GM12801 (cell line): Measurements from ENCODE around the gene FOXL3.

Experiments
- CTCF ChIP-seq: IDR thresholded peaks from one replicate; pipeline ENCODE4 v1.5.1; 2011; ENCODE audit warnings: control low read depth; ENCODE audit not compliant: insufficient read length; ENCODE audit errors: extremely low read depth

Gene FOXL3

GRCh38 chr7:298375-298702 is 8.4 kb downstream of the FOXL3 start:
- no peak for TF ChIP-seq CTCF

GRCh38 chr7:298743-299142 is 8.8 kb downstream of the FOXL3 start:
- TF ChIP-seq CTCF, result no peak

GRCh38 chr7:299169-299568 is 9.2 kb downstream of the FOXL3 start:
- TF ChIP-seq CTCF, result no peak

GRCh38 chr7:299628-300027 is 9.7 kb downstream of the FOXL3 start:
- TF ChIP-seq CTCF, result no peak

- no peak for TF ChIP-seq CTCF
These were observed 10.1 kb downstream of the FOXL3 start for GRCh38 chr7:300048-300447.

- TF ChIP-seq CTCF, result no peak
These were observed 10.7 kb downstream of the FOXL3 start for GRCh38 chr7:300546-301290.

- no peak for TF ChIP-seq CTCF
These were observed 11.5 kb downstream of the FOXL3 start for GRCh38 chr7:301291-302053.
